Smooth muscle cell (in vitro differentiated cells): ENCODE data around the gene RCOR1. TPM values are rescaled to one million over a fixed set of nuclear protein-coding genes. Genes with fewer than 3 reads are reported as not detected.

Source experiments
- DNase-seq: peaks from one replicate; lab custom pipeline; 2025; ENCODE audit not compliant: unreplicated experiment; lab: John Stamatoyannopoulos, UW
- H2AFZ ChIP-seq: fragments of 200-600 bp; sonication (generic); 2 replicates; pipeline ENCODE4 v1.6.0; 2016; ENCODE audit warnings: antibody characterized with exemption, low read depth, mild to moderate bottlenecking
- H3F3A ChIP-seq: fragments of 200-600 bp; sonication (generic); 2 replicates; pipeline ENCODE4 v1.6.0; 2017; ENCODE audit warnings: antibody characterized with exemption, low read depth
- H3K27ac ChIP-seq: fragments of 200-600 bp; sonication (generic); 2 replicates; pipeline ENCODE4 v1.5.1; 2016; ENCODE audit warnings: low read depth, mild to moderate bottlenecking
- H3K27me3 ChIP-seq: fragments of 200-600 bp; sonication (generic); 2 replicates; pipeline ENCODE4 v1.6.1; 2016; ENCODE audit warnings: low read depth, mild to moderate bottlenecking
- H3K36me3 ChIP-seq: fragments of 200-600 bp; sonication (generic); 2 replicates; pipeline ENCODE4 v1.5.1; 2016; ENCODE audit warnings: low read depth
- H3K4me1 ChIP-seq: fragments of 200-600 bp; sonication (generic); 2 replicates; pipeline ENCODE4 v1.5.1; 2016; ENCODE audit warnings: low read depth
- H3K4me2 ChIP-seq: fragments of 200-600 bp; sonication (generic); 2 replicates; pipeline ENCODE4 v1.6.0; 2016; ENCODE audit warnings: mild to moderate bottlenecking
- H3K4me3 ChIP-seq: fragments of 200-600 bp; sonication (generic); 2 replicates; pipeline ENCODE4 v1.5.1; 2016; ENCODE audit warnings: mild to moderate bottlenecking
- H3K79me2 ChIP-seq: fragments of 200-600 bp; sonication (generic); 2 replicates; pipeline ENCODE4 v1.6.0; 2016; ENCODE audit warnings: low read depth, mild to moderate bottlenecking
- H3K9ac ChIP-seq: fragments of 200-600 bp; sonication (generic); 2 replicates; pipeline ENCODE4 v1.6.0; 2016; ENCODE audit warnings: low read depth
- H3K9me3 ChIP-seq: fragments of 200-600 bp; sonication (generic); replicated peaks from 2 replicates; pipeline ENCODE4 v1.5.1; 2016; ENCODE audit warnings: low read depth
- H4K20me1 ChIP-seq: fragments of 200-600 bp; sonication (generic); 2 replicates; pipeline ENCODE4 v1.6.0; 2016; ENCODE audit warnings: low read depth
- WGBS: methylation state at CpG from one replicate; pipeline ENCODE4 v1.1.7; 2016; ENCODE audit warnings: low lambda C conversion rate; 5-methylcytosine and 5-hydroxymethylcytosine counted together
- polyA plus RNA-seq: library from polyadenylated mRNA; unstranded; fragments of >200 nt; fragmentation: Nextera tagmentation; extraction: Ambion mirVana; gene quantifications from 2 replicates; pipeline ENCODE4 v1.2.1, GENCODE V29; 2016
- total RNA-seq: library from RNA; depleted of rRNA; stranded (reverse); fragments of >200 nt; gene quantifications from 2 replicates; pipeline ENCODE4 v1.2.3, GENCODE V29; 2014
- TF ChIP-seq, protein P1 (sequence below): fragments of 200-600 bp; sonication (generic); IDR thresholded peaks from 2 replicates; pipeline ENCODE4 v1.5.1; 2017; ENCODE audit warnings: borderline replicate concordance, mild to moderate bottlenecking, antibody characterized with exemption; ENCODE audit not compliant: insufficient read depth, poor library complexity, severe bottlenecking

Gene RCOR1
- total and polyA plus RNA-seq, 2 experiments from 2014 or later = 4.4 to 29.3 TPM

DNA sequence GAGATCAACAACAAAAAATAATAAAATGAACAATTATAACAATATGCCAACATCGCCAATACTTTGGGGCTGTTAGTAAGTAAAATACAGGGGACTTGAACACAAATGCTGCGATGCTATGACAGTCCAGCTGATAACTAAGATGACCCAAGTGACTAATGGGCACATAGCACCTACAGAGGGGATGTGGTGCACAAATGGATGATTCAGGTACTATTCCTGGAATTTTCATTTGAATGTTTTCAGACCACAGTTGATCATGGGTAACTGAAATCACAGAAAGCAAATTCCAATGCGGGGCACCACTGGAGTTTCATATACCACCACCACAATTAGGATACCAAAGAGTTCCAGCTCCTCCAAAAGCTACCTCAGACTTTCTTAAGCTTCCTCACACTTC lies 82.9 kb downstream of the RCOR1 start:
- Histone ChIP-seq H2AFZ (no peak overlapping the region), H3K4me3 (no peak overlapping the region), H3K36me3 (no peaks in the 10 kb centered on the region), H3K4me1 (no peaks in the 10 kb centered on the region), H3K27me3 (no peaks in the 10 kb centered on the region), H3K27ac (no peak overlapping the region), H3K79me2 (peaks cover 79% of the 10 kb centered on the region), H3K9me3 (no peaks in the 10 kb centered on the region), H4K20me1 (peaks cover 77% of the 10 kb centered on the region), H3K4me2 (no peak overlapping the region), H3K9ac (no peak overlapping the region), H3F3A (no peaks in the 10 kb centered on the region)
- TF ChIP-seq, protein P1, sequence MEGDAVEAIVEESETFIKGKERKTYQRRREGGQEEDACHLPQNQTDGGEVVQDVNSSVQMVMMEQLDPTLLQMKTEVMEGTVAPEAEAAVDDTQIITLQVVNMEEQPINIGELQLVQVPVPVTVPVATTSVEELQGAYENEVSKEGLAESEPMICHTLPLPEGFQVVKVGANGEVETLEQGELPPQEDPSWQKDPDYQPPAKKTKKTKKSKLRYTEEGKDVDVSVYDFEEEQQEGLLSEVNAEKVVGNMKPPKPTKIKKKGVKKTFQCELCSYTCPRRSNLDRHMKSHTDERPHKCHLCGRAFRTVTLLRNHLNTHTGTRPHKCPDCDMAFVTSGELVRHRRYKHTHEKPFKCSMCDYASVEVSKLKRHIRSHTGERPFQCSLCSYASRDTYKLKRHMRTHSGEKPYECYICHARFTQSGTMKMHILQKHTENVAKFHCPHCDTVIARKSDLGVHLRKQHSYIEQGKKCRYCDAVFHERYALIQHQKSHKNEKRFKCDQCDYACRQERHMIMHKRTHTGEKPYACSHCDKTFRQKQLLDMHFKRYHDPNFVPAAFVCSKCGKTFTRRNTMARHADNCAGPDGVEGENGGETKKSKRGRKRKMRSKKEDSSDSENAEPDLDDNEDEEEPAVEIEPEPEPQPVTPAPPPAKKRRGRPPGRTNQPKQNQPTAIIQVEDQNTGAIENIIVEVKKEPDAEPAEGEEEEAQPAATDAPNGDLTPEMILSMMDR = no peak
- 86% methylated on average over 3 of the region's 3 CpGs for WGBS
- DNase-seq = no peak

DNA sequence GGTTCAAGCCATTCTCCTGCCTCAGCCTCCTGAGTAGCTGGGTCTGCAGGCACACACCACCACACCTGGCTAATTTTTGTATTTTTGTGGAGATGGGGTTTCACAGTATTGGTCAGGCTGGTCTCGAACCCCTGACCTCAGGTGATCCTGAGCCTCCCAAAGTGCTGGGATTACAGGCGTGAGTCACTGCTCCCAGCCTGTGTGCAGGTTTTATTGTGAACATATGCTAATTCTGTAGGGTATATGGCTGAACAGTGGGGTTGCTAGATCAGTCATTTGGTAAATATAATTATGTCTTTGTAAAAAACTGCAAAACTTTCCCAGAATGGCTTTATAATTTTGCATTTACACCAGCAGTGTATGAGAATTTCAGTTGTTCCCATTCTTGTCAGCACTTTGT lies 85.9 kb downstream of the RCOR1 start:
- Histone ChIP-seq H3K79me2 (peaks cover 69% of the 10 kb centered on the region), H3F3A (no peaks in the 10 kb centered on the region), H3K27me3 (no peaks in the 10 kb centered on the region), H3K27ac (no peak overlapping the region), H3K9me3 (no peaks in the 10 kb centered on the region), H4K20me1 (peaks cover 75% of the 10 kb centered on the region), H3K9ac (no peak overlapping the region), H3K36me3 (no peaks in the 10 kb centered on the region), H3K4me2 (no peak overlapping the region), H2AFZ (no peak overlapping the region), H3K4me3 (no peak overlapping the region), H3K4me1 (no peaks in the 10 kb centered on the region)
- no peak for DNase-seq
- WGBS = 96% methylated on average over 2 of the region's 2 CpGs
- TF ChIP-seq, protein P1 = no peak

DNA sequence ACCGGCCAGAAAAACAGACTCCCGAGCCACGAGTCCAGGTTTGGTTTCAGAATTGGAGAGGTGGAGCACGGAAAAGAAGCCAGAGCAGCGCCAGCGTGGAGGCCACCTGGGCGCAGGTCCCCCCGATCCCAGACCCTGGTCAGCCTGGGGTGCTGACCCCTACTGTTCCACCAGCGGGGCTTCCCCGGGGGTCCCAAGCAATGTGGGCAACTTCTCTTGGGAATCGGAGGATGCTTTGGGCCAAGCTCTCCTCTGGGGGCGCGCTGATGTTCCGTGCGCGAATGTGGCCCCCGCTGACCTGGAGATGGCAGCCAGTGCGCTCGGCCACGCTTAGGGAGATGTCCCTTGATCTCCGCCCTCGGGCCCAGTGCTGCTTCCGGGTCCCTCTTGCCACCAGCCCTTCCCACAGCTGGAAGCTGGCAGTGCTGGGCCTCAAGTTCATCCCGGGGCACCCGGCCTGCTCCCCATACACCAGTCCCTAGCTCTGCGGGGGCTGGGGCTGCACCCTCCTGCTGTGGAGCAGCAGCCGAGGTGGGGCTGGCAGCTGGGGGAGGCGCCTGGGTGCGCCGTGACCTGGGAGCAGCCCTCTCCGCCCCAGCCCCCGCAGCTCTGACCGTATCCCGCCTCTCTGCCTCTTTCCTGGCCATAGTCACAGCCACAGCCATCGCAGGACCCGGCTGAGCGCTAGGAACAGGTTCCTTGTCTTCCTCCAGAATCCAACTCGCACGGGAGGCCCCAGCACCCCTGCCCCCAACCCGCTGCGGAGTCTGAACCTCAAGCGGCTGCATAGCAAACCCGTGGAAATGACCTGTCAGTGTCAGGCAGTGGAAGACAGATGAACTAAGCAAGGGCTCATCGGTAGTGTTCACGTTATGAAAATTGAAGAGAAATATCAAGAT lies 91.2 kb downstream of the RCOR1 start:
- Histone ChIP-seq H3K36me3 (no peaks in the 10 kb centered on the region), H3K79me2 (peaks cover 87% of the 10 kb centered on the region), H3K4me3 (no peak overlapping the region), H3K4me1 (no peaks in the 10 kb centered on the region), H3F3A (no peaks in the 10 kb centered on the region), H3K4me2 (no peak overlapping the region), H3K27ac (no peak overlapping the region), H2AFZ (no peak overlapping the region), H3K9ac (no peak overlapping the region), H3K9me3 (no peaks in the 10 kb centered on the region), H4K20me1 (peaks cover 97% of the 10 kb centered on the region), H3K27me3 (no peaks in the 10 kb centered on the region)
- TF ChIP-seq, protein P1 = no peak
- no peak for DNase-seq
- 93% methylated on average over 45 of the region's 45 CpGs for WGBS

DNA sequence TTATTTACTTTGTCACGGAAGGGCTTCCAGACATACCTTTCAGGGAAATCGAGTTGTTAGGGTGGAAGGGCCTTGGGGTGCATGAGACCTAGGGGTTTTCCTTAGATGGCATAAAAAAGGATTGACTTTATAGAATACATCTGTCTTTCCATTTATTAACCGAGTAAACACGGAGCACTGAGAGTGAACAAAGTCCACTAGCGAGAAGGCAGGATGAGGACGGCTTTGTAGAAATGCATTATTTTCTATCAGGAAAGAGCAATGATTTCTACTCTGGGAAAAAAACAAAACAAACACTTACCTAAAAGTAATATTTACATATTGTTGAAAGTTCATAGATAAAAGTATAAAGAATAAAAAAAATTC lies 91.8 kb downstream of the RCOR1 start:
- Histone ChIP-seq H3K27me3 (no peaks in the 10 kb centered on the region), H3K79me2 (peaks cover 84% of the 10 kb centered on the region), H3K9ac (no peak overlapping the region), H3K9me3 (no peaks in the 10 kb centered on the region), H4K20me1 (peaks cover 97% of the 10 kb centered on the region), H3F3A (no peaks in the 10 kb centered on the region), H3K4me2 (no peak overlapping the region), H3K4me1 (no peaks in the 10 kb centered on the region), H3K4me3 (no peak overlapping the region), H3K36me3 (no peaks in the 10 kb centered on the region), H2AFZ (no peak overlapping the region), H3K27ac (no peak overlapping the region)
- WGBS = 98% methylated on average over 6 of the region's 6 CpGs
- no peak for DNase-seq
- TF ChIP-seq, protein P1 = no peak
